Calu3 (cell line): ENCODE data around the gene UBXN4. TPM values are rescaled to one million over a fixed set of nuclear protein-coding genes. Genes with fewer than 3 reads are reported as not detected.
"Not testable (repeated sequence)": the region's sequence is repeated elsewhere in the genome, so short reads cannot be mapped to it uniquely, and the experiment has no call there.

ENCODE experiments used
- BruUV-seq: library from RNA; stranded (reverse); fragments of 400-500 nt; replicated peaks from 2 replicates; lab custom pipeline; 2021; lab: Mats Ljungman, UMichigan
- CTCF ChIA-PET: fragments of 300-600 bp; sonication (Branson Sonifier 250); formaldehyde crosslinking; loops from one replicate; lab custom pipeline; 2022; ENCODE audit warnings: antibody characterized with exemption; lab: Charles Lee
- DNase-seq: peaks from one replicate; pipeline ENCODE4 v3.0.0; 2022
- H3K27ac Mint-ChIP-seq: one replicate; pipeline ENCODE4 v1.8.0; 2022; ENCODE audit warnings: mixed read lengths; ENCODE audit not compliant: unreplicated experiment
- H3K27me3 Mint-ChIP-seq: one replicate; pipeline ENCODE4 v1.8.0; 2022; ENCODE audit warnings: mixed read lengths; ENCODE audit not compliant: unreplicated experiment
- H3K36me3 Mint-ChIP-seq: one replicate; pipeline ENCODE4 v1.8.0; 2022; ENCODE audit warnings: mild to moderate bottlenecking, moderate library complexity, mixed read lengths; ENCODE audit not compliant: insufficient read depth, unreplicated experiment
- H3K4me1 Mint-ChIP-seq: one replicate; pipeline ENCODE4 v1.8.0; 2022; ENCODE audit warnings: mild to moderate bottlenecking, low read depth, mixed read lengths; ENCODE audit not compliant: unreplicated experiment
- H3K4me3 Mint-ChIP-seq: one replicate; pipeline ENCODE4 v1.8.0; 2022; ENCODE audit warnings: mild to moderate bottlenecking, low read depth, moderate library complexity, mixed read lengths; ENCODE audit not compliant: unreplicated experiment
- H3K9me3 Mint-ChIP-seq: one replicate; pipeline ENCODE4 v1.8.0; 2022; ENCODE audit warnings: low read depth, mixed read lengths; ENCODE audit not compliant: unreplicated experiment
- intact Hi-C: fragments of 100-400 bp; cut with micrococcal nuclease; formaldehyde crosslinking; loops from one replicate; pipeline ENCODE4 v1.10.0; 2022; ENCODE audit not compliant: unreplicated experiment
- total RNA-seq: library from RNA; stranded (reverse); gene quantifications from 2 replicates; pipeline ENCODE4 v1.2.3, GENCODE V29; 2022
- TF ChIP-seq, protein P1 (sequence below): fragments of 200-600 bp; IDR thresholded peaks from one replicate; pipeline ENCODE4 v1.8.0; 2022; ENCODE audit warnings: antibody characterized with exemption; ENCODE audit not compliant: unreplicated experiment

Gene UBXN4
- total RNA-seq, 1 experiment from 2014 or later, result 94.4 TPM

DNA sequence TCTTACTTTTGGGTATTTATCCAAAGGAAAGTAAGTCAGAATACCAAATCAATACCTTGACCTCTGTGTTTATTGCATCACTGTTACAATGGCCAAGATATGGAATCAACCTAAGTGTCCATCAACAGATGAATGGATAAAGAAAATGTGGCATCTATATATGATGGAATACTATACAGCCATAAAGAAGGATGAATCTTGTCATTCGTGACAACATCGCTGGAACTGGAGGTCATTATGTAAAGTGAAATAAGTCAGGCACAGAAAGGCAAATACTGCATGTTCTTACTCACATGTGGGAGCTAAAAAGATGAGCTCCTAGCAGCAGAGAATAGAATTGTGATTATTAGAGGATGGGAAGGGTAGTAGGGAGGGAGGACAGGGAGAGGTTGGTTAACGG is 60.7 kb downstream of the UBXN4 start:
- DNase-seq, result no peak
- H3K27me3 Mint-ChIP-seq, result no peaks in the 10 kb centered on the region
- no peak overlapping the region for H3K4me3 Mint-ChIP-seq
- TF ChIP-seq, protein P1, sequence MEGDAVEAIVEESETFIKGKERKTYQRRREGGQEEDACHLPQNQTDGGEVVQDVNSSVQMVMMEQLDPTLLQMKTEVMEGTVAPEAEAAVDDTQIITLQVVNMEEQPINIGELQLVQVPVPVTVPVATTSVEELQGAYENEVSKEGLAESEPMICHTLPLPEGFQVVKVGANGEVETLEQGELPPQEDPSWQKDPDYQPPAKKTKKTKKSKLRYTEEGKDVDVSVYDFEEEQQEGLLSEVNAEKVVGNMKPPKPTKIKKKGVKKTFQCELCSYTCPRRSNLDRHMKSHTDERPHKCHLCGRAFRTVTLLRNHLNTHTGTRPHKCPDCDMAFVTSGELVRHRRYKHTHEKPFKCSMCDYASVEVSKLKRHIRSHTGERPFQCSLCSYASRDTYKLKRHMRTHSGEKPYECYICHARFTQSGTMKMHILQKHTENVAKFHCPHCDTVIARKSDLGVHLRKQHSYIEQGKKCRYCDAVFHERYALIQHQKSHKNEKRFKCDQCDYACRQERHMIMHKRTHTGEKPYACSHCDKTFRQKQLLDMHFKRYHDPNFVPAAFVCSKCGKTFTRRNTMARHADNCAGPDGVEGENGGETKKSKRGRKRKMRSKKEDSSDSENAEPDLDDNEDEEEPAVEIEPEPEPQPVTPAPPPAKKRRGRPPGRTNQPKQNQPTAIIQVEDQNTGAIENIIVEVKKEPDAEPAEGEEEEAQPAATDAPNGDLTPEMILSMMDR, result no peak
- H3K9me3 Mint-ChIP-seq, result no peaks in the 10 kb centered on the region
- no peak overlapping the region for H3K27ac Mint-ChIP-seq
- CTCF ChIA-PET, result interaction anchor here (0.6 to 1.1 kb wide), 2 partner anchors 229 to 1152 kb away, joined by 3 to 4 read pairs; no protein-coding TSS in a partner anchor
- no TSS peak for BruUV-seq
- peaks cover 6% of the 10 kb centered on the region for H3K4me1 Mint-ChIP-seq
- H3K36me3 Mint-ChIP-seq, result peaks cover 7% of the 10 kb centered on the region
- intact Hi-C loops, result no loop called here

DNA sequence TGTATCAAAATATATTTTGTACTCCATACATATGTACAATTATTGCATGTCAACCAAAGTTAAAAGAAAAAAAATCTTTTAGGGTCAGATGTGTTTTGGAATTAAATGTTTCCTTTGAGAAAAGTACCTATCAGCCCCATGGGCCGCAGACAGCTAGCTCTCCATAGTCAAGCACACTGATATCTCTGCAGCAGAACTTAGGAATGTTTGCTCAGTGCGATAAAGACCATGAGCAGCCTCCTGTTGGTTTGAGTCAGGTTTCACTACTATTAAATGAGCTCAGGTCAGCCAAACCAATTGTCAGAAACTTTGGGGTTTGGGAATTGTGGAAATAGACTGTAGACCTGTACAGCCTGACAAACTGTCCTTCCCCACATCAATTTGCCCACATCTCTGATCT is 61.6 kb downstream of the UBXN4 start:
- intact Hi-C loops, result no loop called here
- no peak overlapping the region for H3K27ac Mint-ChIP-seq
- CTCF ChIA-PET, result interaction anchor here (0.6 to 1.1 kb wide), 2 partner anchors 228 to 554 kb away, joined by 3 to 5 read pairs; no protein-coding TSS in a partner anchor
- no peaks in the 10 kb centered on the region for H3K9me3 Mint-ChIP-seq
- no peaks in the 10 kb centered on the region for H3K27me3 Mint-ChIP-seq
- DNase-seq, result no peak
- H3K4me3 Mint-ChIP-seq, result no peak overlapping the region
- no TSS peak for BruUV-seq
- TF ChIP-seq, protein P1, result no peak
- peaks cover 3% of the 10 kb centered on the region for H3K36me3 Mint-ChIP-seq
- H3K4me1 Mint-ChIP-seq, result no peaks in the 10 kb centered on the region

DNA sequence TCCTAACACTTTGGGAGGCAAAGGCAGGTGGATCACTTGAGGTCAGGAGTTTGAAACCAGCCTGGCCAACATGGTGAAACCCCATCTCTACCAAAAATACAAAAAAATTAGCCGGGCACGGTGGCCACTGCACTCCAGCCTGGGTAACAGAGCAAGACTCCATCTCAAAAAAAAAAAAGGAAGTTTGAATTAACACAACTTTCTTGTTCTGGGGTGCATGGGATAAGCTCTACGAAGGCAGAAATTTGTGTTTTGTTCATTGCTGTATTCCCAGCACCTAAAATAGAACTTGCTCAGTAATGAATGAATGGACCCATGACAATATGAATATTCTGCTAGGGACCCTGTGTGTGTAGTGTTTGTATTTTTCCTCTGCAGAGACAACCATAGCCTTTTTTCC is 66.2 kb downstream of the UBXN4 start:
- DNase-seq, H3K27ac Mint-ChIP-seq, BruUV-seq, H3K36me3 Mint-ChIP-seq, H3K4me3 Mint-ChIP-seq, H3K9me3 Mint-ChIP-seq, H3K27me3 Mint-ChIP-seq, H3K4me1 Mint-ChIP-seq, intact Hi-C loops, CTCF ChIA-PET: not testable (repeated sequence)

DNA sequence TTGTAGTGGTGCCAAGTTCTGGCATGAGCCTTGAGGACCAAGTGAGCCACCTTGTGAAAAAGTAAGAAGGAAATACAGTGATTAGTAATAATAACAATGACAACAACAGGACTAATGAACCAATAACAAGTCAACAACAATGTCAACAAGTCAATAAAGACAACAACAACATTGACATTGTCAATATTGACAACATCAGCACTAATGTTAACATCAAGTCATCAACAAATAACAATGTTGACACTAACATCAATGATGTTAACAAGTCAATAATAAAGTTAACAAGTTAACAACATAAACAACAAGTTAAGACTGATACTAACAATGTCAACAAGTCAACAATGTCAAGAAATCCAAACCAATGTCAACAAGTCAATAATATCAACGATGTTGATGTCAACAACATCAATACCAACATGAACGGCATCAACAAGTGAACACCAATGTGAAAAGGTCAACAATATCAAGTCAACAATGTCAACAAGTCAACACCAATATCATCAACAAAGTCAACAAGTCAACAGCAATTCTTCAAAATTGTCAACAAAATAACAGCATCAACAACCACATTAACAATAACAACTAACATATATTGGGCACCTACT is 71.4 kb downstream of the UBXN4 start:
- CTCF ChIA-PET, result no interaction called here
- TF ChIP-seq, protein P1, result no peak

DNA sequence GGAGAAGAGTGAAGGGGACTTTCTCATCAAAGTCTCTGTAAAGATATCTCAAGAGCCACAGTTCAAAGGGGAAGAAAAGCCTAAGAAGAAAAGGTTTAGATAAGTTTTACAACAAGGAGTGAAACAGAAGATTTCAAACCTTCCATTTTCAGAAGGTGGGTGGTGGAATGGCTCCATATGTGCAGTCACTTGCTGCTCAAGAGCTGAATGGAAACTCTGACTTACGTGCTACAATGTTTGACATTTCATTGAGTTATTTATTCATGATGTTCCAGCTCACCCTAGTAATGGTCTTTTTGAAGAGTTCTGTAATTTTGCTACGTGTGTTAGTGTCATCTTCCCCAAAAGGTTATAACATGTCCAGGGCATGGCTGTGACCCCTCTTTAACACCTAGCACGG is 73.6 kb downstream of the UBXN4 start:
- no peaks in the 10 kb centered on the region for H3K27me3 Mint-ChIP-seq
- BruUV-seq, result no TSS peak
- intact Hi-C loops, result no loop called here
- no peak overlapping the region for H3K27ac Mint-ChIP-seq
- CTCF ChIA-PET, result no interaction called here
- H3K4me1 Mint-ChIP-seq, result no peaks in the 10 kb centered on the region
- TF ChIP-seq, protein P1, result no peak
- no peaks in the 10 kb centered on the region for H3K9me3 Mint-ChIP-seq
- H3K4me3 Mint-ChIP-seq, result no peak overlapping the region
- DNase-seq, result no peak
- H3K36me3 Mint-ChIP-seq, result no peaks in the 10 kb centered on the region

More for the DNA sequence above, 71.4 kb downstream of the UBXN4 start:
- no peaks in the 10 kb centered on the region for H3K36me3 Mint-ChIP-seq
- no peak overlapping the region for H3K27ac Mint-ChIP-seq
- H3K9me3 Mint-ChIP-seq, result no peaks in the 10 kb centered on the region
- DNase-seq, result no peak
- no TSS peak for BruUV-seq
- intact Hi-C loops, result no loop called here
- H3K27me3 Mint-ChIP-seq, result no peaks in the 10 kb centered on the region
- no peak overlapping the region for H3K4me3 Mint-ChIP-seq
- no peaks in the 10 kb centered on the region for H3K4me1 Mint-ChIP-seq
